Activated CD8-positive, alpha-beta memory T cell treated with anti-CD3 and anti-CD28 coated beads for 48 hours (primary cell): ENCODE results near the gene NUMB.

Experiments
- DNase-seq, 3 experiments: peaks; one replicate each; pipeline ENCODE4 v3.0.0-alpha.2; 2020; ENCODE audit warnings: low read depth in 2 of 3, low spot score in 2 of 3

Gene NUMB

GRCh38 chr14:73465823-73466532 is 7.6 kb upstream of the NUMB start:
- DNase-seq = no peak

DNA sequence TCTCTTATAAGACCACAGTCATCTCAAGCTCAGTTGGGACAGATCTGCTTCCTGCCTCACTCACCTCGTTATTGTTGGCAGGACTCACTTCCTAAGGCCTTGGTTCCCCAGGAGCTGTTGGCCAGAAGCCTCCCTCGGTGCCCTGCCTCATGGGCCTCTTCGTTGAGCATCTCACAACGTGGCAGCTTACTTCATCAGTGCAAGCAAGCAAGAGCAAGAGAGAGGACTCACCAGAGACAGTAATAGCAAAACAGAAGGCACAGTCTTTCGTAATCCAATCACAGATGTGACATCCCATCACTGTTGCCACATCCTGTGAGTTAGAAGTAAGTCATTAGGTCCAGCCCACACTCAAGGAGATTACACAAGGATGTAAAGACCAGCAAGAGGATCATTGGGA is 5.1 kb upstream of the NUMB start:
- peak in 1 of 3 experiments; percentile 36 for DNase-seq

DNA sequence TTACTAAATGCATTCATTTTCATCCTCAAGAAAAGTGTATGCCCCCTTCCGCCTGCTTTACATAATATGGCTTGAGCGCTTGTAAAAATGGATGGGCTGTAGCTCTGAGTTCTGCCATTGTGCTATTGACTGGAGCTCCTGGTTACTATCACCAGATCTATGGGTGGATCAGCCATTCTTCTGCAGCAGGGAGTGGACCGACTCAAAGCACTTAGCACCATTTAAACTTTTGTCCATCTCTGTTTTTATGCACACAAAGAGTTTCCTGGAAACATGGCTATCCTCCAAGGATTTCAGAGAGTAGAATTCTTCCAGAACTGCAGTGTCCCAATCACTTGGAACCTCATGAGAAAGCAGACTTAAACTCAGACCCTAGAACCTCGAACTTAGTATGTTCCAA is 4.5 kb upstream of the NUMB start:
- no peak for DNase-seq

DNA sequence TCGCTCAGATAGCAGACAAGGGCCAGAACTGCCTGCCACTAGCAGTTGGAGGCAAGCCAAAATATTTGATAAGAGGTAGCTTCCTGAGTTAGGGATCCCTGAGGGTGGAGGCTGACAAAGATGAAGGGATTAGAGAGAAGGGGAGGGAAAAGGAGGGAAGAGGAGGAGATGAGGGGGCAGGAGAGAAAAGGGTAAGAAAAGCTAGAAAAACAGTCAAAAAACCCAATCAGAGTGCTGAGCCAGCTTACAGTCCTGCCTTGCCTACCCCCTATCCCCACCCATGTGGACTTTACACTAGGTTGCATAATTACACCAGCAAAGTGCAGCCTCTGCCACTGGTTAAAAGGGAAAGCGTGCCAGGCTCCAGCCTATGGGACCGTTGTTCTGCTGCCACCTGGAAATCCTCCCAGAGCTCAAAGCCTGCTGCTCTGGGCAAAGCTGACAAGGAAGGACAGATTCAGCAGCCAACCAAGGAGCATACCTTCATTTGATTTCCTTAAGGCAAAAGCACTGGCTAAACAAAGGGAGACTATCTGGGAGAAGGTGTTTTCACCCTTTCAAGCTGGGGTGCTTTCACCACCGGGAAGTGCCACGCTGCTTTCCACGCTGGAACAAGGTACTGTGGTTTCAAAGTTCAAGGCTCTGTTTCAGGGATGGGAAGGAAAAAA is 3.8 kb upstream of the NUMB start:
- no peak for DNase-seq

DNA sequence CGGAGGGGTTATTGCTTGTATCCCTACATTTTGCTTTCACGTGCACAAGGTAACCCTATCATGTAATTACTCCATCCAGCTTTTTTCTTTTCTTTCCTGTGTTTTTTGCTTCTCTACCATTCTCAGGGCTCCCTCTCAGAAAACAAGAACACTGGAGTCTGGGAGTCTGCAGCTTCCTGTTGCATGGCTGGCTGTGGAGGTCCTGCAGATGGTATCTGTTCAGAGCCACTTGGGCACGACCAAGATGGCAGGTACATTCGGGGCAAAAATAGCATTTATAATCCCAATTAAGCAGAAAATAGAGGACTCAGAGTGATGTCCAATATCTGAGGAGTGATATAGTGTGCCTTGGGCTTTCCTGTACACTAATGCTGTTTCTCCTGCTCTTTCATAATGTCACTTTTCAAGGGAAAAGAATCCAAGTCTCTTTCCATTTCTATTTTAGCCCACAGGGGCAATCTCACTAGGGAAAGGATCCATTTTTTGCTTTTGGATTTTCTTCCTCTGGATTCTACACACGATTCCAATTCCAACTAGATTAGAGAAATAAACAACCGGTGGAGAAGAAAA is 3.2 kb upstream of the NUMB start:
- DNase-seq = no peak

GRCh38 chr14:73460691-73461127 is 2.4 kb upstream of the NUMB start:
- DNase-seq = no peak

GRCh38 chr14:73459959-73460358 is 1.6 kb upstream of the NUMB start:
- no peak for DNase-seq

DNA sequence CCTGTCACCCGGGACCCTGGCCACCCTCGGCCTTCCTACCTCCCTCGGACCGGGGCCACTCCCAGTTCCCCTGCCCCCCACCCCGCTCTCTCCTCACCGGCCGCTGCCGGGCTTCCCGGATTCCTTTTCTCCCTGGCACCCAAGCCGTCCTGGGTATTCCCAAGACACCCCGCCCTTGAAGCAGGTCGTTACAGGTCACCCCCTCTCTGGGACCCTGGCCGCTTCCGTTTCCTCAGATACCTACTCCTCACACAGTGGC is 493 bp downstream of the NUMB start:
- DNase-seq = peak in 1 of 3 experiments; percentile 6

DNA sequence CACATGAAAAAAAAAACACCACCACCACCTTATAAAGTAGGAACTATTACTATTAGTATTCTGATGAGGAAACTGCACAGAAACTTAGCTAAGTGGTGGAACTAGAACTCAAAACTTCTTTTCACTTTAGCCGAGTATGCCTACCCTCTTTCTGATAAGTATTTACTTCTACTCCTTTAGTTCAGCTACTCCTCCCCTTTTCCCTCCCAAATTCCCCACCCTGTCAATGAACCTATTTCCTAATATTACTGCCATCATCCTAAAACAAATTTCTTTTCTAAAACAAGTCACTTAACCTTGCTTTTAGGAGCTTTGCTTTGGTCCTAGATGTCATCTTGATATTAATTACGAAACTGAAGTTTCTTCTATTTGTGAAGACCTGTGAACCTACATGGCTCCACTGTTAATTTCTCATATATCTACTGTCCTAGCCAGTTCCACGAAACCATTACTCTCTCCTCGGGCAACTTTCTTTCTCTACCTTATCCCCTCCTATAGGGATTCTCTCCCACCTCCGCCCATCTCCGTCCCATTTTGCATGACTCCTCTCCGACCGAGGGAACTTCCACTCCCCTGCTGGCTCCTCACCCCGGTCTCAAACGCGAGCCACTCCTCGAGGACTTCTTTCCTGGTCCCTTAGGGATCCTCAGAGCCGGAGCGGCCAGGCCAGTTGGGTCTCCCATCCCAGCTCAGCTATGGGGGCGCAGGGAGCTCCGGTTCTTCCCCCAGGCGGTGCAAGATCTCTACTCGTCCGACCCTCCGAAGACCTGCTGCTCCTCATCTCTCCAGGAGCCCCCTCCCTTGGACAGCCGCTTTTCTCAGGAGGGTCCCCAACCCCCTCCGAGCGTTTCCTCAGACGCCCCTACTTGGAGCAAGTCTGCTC is 1.1 kb downstream of the NUMB start:
- peak in 2 of 3 experiments; percentile 2 to 14 for DNase-seq

- no peak for DNase-seq
Observed at GRCh38 chr14:73455294-73455693, 3.1 kb downstream of the NUMB start.

- no peak for DNase-seq
Observed at GRCh38 chr14:73452341-73453186, 5.8 kb downstream of the NUMB start.

DNA sequence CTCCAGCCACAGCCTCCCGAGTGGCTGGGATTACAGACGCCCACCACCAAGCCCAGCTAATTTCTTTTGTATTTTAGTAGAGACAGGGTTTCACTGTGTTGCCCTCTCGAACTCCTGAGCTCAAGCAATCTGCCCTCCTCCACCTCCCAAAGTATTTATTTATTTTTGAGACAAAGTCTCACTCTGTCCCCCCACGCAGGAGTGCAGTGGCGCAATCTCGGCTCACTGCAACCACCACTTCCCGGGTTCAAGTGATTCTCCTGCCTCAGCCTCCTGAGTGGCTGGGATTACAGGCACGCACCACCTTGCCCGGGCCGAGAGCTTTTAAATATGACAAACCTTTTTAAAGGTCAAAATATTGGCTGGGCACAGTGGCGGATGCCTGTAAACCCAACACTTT is 14.6 kb downstream of the NUMB start:
- DNase-seq = no peak

GRCh38 chr14:73441286-73441685 is 17.1 kb downstream of the NUMB start:
- no peak for DNase-seq

- no peak for DNase-seq
Observed at GRCh38 chr14:73438993-73439392, 19.4 kb downstream of the NUMB start.

GRCh38 chr14:73437206-73437605 is 21.1 kb downstream of the NUMB start:
- no peak for DNase-seq

- no peak for DNase-seq
Observed at GRCh38 chr14:73432124-73432523, 26.2 kb downstream of the NUMB start.

- no peak for DNase-seq
Observed at GRCh38 chr14:73428353-73428824, 30.0 kb downstream of the NUMB start.

DNA sequence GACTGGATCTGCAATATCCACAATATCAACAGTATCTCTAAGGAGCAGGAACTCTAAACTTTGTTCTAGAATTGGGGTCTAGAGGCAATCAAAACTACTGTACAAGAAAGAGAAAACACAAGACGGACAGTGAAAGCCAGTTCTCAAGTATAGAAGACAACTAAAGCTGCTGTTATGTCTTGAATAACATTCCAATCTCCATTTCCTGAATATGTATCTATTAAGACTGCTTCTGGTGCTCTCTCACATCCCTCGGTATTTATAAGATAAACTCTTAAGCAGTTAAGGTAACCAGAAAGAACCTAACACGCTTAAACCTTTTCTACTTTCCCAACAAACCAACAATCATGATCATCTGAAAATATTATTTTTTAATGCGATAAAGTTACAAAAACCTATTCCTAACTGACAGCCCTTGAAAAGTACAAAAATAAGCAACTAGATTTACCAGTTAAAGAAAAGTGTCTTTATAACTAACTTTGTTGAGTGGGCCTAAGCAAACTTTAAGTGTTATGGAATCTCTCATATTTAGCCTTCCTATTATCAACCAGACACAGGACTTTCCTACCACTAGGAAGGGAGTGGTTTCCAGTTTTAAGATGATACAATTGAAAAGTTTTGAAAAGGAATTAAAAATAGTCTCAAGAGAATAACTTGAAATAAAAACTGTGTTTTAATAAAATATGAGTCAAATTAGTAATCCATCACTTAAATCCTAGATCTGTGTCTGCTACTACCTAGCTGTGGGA is 30.7 kb downstream of the NUMB start:
- no peak for DNase-seq

DNA sequence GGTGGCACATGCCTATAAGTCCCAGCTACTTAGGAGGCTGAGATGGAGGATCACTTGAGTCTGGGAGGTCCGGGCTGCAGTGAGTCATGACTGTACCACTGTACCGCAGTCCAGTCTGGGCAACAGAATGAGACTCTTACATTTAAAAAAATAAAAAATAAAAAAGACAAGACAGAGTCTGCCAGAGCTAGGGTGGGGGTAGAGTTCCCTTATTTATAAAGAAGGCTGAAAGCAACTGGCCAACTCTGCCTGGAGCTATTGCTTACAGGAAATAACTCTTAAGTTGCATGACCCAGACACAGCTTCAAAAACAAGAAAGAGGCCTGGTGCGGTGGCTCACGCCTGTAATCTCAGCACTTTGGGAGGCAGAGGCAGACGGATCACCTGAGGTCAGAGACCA is 31.5 kb downstream of the NUMB start:
- no peak for DNase-seq

- DNase-seq = no peak
Observed at GRCh38 chr14:73424453-73424852, 33.9 kb downstream of the NUMB start.
